Occipital lobe (tissue), 2 donors: ENCODE results near the gene FAM53A. TPM values are rescaled to one million over a fixed set of nuclear protein-coding genes. Genes with fewer than 3 reads are reported as not detected.

Experiments
- DNase-seq: peaks from one replicate; lab custom pipeline; 2025; lab: John Stamatoyannopoulos, UW
- total RNA-seq: library from RNA; depleted of rRNA; stranded (reverse); fragments of >200 nt; gene quantifications from one replicate; pipeline ENCODE4 v1.2.3, GENCODE V29; 2014

The FAM53A gene, protein sequence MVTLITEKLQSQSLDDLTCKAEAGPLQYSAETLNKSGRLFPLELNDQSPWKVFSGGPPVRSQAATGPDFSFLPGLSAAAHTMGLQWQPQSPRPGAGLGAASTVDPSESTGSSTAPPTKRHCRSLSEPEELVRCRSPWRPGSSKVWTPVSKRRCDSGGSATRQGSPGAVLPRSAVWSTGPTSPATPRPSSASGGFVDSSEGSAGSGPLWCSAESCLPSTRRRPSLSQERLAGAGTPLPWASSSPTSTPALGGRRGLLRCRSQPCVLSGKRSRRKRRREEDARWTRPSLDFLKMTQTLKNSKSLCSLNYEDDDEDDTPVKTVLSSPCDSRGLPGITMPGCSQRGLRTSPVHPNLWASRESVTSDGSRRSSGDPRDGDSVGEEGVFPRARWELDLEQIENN
- total RNA-seq = 0.78 TPM

DNA sequence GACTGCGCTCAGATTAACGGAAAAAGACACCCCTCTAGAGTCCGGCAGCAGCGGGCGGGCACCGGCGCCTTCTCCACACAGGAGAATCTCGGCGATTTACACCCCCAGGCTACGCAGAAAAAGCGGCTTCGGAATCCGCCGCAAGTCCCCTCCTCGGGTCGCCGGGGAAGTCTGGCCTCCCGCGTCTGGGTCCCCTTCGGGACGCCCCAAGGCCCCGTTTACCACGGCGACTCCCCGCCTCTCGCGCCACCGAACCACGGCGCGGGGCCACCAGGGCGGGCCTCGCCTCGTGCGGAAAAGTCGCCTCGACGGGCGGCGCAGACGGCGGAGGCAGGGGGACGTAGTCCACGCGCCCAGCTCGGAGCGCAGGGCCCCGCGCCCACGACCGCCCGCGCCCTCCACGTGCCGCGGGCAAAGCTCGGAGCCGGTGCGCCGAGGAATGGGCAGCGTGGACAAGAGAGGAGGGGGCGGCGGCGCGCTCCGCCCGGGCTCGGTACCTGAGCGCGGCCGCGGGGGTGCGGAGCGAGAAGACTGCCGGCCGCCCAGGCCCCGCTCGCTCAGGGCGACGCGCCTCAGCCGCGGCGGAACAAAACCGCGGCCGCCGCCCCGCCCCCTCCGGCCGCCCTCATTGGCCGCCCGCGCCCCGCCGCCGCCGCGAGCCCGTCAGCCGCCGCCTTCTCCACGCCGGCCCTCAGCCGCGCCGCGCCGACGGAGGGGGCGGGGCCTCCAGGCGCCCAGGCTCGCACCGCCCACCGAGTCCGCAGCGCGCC, at the start of gene FAM53A:
Gene FAM53A (minus strand): TSS at position 578 of the 770 bp plus-strand sequence. CDS start 15,572 bp downstream, outside the sequence.
- peak; percentile 78 for DNase-seq

DNA sequence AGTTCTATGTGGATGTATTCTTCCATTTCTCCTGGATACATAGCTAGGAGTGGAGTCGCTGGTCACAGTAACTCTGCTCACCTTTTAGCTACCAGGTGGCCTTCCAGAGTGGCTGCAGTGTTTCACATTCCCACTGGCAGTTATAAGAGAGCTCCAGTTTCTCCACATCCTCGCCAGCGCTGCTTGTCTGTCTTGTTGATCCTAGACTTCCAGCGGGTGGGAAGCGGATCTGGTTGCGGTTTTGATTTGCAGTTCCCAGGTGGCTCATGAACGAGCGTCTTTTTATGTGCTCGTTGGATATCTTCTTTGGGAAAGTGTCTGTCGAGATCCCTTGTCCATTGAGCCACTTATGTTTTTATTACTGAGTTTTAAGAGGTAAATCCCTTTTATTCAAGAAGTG, 48.8 kb upstream of the FAM53A start:
- DNase-seq = no peak

DNA sequence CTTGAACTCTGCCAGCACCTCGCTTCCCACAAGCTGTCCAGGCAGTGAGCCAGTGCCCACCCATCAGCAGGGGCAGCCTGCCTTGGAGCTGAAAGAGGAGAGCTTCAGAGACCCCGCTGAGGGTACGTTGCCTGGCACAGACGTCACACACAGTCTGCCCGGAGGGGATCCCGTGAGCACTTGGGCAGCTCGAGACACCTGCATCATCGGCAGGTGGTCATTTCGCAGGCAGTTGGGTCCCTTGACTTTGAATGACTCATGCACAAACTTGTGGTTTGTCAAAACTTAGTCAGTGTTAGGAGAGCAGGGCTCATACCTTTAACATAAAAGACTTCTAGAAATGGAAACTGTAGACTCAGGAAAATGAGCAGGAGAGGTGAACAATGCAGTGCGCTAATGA, 47.1 kb upstream of the FAM53A start:
- DNase-seq = no peak

DNA sequence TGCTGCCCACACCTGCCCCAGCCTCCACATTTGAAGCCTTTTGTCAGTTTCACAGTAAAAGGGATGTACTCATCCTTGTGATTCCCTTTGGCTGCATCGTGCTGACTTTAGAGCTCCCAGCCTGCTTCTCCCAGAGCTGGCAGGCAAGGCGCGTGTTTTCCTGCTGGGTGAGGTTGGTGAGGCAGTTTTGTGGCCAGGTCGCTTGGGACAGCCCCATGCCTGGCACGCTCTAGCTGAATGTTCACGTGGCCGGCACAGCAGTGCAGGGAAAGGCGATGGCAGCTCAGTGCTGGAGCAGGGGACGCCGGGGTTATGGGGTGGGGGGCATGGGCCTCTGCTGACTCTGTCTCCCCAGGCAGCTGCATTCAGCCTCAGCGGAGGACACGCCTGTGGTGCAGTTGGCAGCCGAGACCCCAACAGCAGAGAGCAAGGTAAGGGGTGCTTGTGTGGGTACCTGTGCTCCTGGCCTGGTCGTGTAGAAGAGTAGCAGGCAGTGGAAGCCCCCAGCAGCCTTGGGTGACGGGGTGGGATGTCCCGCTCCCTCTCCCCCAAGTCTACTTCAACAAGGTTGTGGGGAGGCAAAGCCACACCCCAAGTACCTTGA, 46.5 kb upstream of the FAM53A start:
- no peak for DNase-seq

- no peak for DNase-seq
Observed at GRCh38 chr4:1728061-1728980, 44.2 kb upstream of the FAM53A start.

DNA sequence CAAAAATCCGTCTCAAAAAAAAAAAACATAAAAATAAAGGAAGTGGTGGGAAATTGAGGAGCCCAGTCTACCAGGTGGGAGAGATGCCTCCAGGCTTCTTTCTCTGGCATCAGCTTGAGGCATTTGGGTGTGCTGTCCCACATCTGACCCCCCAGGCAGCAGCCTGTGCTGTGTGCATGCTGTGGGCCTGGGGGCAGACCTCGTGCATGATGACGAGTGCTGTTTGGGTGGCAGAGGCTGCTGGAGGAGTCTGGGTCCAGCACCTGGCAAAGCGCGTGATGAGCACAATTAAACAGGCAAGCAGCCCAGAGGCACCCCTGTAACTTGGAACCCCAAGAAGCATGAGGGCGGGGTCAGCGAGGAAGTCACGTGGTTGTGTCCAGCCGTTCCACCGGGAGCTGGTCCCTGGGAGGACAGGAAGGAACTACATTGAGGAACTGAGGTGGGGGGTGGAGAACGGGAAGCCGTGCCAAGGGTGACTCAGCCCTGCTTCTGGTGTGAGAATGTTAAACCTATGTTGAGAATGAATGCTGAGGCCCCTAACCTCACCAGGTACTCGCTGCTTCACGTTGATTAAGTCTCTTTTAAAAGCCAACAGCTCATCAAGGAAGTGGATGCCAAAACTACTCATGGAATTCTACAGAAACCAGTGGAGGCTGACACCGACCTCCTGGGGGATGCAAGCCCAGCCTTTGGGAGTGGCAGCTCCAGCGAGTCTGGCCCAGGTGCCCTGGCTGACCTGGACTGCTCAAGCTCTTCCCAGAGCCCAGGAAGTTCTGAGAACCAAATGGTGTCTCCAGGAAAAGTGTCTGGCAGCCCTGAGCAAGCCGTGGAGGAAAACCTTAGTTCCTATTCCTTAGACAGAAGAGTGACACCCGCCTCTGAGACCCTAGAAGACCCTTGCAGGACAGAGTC, 43.3 kb upstream of the FAM53A start:
- no peak for DNase-seq

DNA sequence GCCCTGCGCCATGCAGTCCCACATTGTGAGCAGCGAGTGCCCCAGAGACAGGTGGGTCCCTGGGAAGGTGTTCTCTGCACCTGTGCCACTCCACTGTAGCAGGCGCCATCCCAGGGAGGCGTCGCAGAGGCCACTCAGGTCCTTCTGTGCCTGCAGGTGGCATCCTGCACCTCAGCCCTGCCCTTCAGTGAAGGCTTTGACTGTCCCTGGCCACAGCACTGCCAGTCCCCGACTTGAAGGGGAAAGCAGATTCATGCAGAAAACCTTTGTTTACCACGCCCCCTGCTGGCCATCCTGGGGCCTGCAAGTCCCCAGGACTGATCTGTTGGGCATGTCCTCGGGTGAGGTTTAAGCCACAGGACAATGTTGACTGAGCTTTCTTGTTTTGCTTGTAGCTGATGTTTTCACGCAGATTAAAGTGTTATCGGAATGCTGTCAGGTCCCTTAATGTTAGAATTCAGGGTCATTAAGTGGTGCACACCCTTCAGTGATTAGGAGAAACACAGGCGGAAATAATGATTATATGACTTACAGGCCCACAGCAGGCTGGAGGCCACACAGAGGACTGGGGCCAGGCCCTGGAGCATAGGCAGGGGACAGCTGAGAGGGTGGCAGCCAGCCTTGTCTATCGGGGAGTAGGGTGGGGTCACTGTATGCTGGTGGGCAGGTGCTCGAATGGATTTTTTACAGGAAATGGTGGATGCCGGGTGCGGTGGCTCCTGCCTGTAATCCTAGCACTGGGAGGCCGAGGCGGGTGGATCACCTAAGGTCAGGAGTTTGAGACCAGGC, 42.2 kb upstream of the FAM53A start:
- peak; percentile 77 for DNase-seq

GRCh38 chr4:1725521-1725920, 41.4 kb upstream of the FAM53A start:
- no peak for DNase-seq

DNA sequence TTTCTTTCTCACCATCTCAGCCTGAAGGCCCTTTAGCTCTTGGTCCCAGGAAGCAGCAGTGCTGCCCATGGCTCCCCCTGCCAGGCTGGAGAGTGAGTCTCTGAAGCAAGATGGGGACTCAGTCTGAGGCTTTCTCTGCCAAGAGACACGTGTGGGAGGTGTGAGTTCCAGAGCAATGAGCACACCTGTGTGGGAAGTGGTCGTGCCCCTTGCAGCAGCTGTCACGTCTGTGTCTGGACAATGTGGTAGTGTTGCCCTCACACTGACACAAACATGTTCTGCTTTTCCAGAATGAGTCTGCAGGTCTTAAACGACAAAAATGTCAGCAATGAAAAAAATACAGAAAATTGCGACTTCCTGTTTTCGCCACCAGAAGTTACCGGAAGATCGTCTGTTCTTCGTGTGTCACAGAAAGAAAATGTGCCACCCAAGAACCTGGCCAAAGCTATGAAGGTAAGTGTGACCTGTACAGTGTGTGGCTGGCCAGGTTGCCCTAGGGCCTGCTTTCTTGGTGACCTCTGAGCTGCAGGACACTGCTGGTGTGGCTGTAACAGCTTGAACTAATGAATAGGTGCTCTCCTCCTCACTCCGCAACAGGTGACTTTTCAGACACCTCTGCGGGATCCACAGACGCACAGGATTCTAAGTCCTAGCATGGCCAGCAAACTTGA, 39.2 kb upstream of the FAM53A start:
- DNase-seq = no peak

GRCh38 chr4:1722551-1723118, 38.5 kb upstream of the FAM53A start:
- no peak for DNase-seq

- DNase-seq = no peak
Observed at GRCh38 chr4:1721666-1722550, 37.8 kb upstream of the FAM53A start.

- peak; percentile 94 for DNase-seq
Observed at GRCh38 chr4:1721003-1721665, 37.0 kb upstream of the FAM53A start, which contains the start of the genes TACC3 and TMEM129. Gene TACC3, plus strand, starts transcription at chr4:1721521. Its CDS starts 1,901 bp downstream, at chr4:1723422. Gene TMEM129, minus strand, starts transcription at chr4:1721323. Its CDS starts 486 bp downstream, at chr4:1720837.

GRCh38 chr4:1720163-1720983, 36.3 kb upstream of the FAM53A start:
- DNase-seq = peak; percentile 33

DNA sequence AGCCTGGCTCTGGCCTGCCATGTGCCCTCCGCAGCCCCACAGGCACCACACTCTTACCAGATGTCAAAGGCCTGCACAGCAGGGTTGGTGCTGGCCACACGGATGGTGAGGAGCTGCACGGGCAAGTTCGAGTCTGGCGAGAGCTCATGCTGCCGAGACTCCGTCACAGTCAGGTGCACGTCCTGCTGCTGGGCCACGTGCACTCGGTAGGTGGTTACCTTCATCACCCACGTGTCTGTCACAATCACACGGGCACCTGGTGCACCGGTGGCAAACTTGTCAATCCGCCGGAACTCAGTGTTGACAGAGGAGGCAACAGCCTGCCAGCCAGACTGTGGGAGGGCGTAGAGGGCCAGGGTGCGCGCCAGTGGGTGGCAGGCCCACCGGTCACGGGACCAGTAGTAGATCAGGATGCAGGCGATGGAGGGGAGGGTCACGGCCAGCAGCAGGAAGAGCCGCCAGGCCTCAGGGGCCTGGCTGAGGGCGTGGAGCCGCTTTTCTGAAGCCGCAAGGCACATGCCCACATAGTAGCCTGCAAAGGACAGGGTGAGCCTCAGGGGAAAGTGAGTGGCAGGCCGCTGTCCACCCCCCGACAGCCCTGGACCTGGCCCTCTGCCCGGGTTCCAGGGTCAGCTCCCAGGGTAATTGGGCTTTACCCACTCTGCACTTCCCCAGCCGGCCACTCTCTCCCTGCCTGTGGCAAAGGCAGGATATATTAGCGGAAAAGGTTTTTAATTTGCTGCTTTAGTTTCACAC, 34.2 kb upstream of the FAM53A start:
- no peak for DNase-seq
